Activated B cell treated with CpG ODN at 0.5 μM for 24 hours (primary cell): ENCODE results near the gene JARID2. TPM values are rescaled to one million over a fixed set of nuclear protein-coding genes. Genes with fewer than 3 reads are reported as not detected.

Source experiments
- ATAC-seq: fragments of 200-7000 bp; cut with Tn5 transposase; one replicate; pipeline ENCODE4 v1.10.0; 2021; ENCODE audit warnings: low read depth, mild to moderate bottlenecking, moderate library complexity
- CTCF ChIA-PET: fragments of 350-600 bp; sonication (Branson Sonifier 250); formaldehyde crosslinking; loops from one replicate; lab custom pipeline; 2021; ENCODE audit warnings: antibody characterized with exemption; lab: Charles Lee
- POLR2A ChIA-PET: fragments of 350-600 bp; sonication (Branson Sonifier 250); formaldehyde crosslinking; loops from one replicate; lab custom pipeline; 2021; ENCODE audit warnings: antibody characterized with exemption; lab: Charles Lee
- DNase-seq: peaks from one replicate; pipeline ENCODE4 v3.0.0; 2022
- H3K27ac Mint-ChIP-seq: one replicate; pipeline ENCODE4 v1.8.0; 2020; ENCODE audit warnings: mixed read lengths
- H3K27me3 Mint-ChIP-seq: one replicate; pipeline ENCODE4 v1.8.0; 2021; ENCODE audit warnings: mixed read lengths
- H3K36me3 Mint-ChIP-seq: one replicate; pipeline ENCODE4 v1.8.0; 2021; ENCODE audit warnings: low read depth, mixed read lengths
- H3K4me1 Mint-ChIP-seq: one replicate; pipeline ENCODE4 v1.8.0; 2021; ENCODE audit warnings: mixed read lengths
- H3K4me3 Mint-ChIP-seq: one replicate; pipeline ENCODE4 v1.8.0; 2020; ENCODE audit warnings: mild to moderate bottlenecking, mixed read lengths
- H3K9me3 Mint-ChIP-seq: one replicate; pipeline ENCODE4 v1.8.0; 2020; ENCODE audit warnings: mixed read lengths
- CTCF ChIP-seq: fragments of 200-600 bp; IDR thresholded peaks from one replicate; pipeline ENCODE4 v1.8.0; 2022; ENCODE audit warnings: antibody characterized with exemption, mild to moderate bottlenecking
- intact Hi-C: fragments of 100-400 bp; cut with micrococcal nuclease; formaldehyde crosslinking; loops from one replicate; pipeline ENCODE4 v1.15.1; 2024
- total RNA-seq: library from RNA; stranded (reverse); gene quantifications from 2 replicates; pipeline ENCODE4 v1.2.3, GENCODE V29; 2022

JARID2 gene
- total RNA-seq, 1 donor from 2014 or later, result 28.5 TPM

- intact Hi-C loops, result no loop called here
- TF ChIP-seq CTCF, result no peak
- DNase-seq (no peak), ATAC-seq (no peak)
- POLR2A ChIA-PET, result no interaction called here
- H3K27ac Mint-ChIP-seq, result no peak overlapping the region
- H3K4me3 Mint-ChIP-seq, result no peak overlapping the region
- H3K9me3 Mint-ChIP-seq, result no peaks in the 10 kb centered on the region
- CTCF ChIA-PET, result no interaction called here
- peaks cover 70% of the 10 kb centered on the region for H3K4me1 Mint-ChIP-seq
- H3K36me3 Mint-ChIP-seq, result peaks cover 26% of the 10 kb centered on the region
- no peaks in the 10 kb centered on the region for H3K27me3 Mint-ChIP-seq
These were observed 45.3 kb downstream of the JARID2 start for GRCh38 chr6:15290962-15291704.

GRCh38 chr6:15292721-15293302 lies 46.9 kb downstream of the JARID2 start:
- no peak for ATAC-seq
- no peaks in the 10 kb centered on the region for H3K9me3 Mint-ChIP-seq
- peaks cover 72% of the 10 kb centered on the region for H3K4me1 Mint-ChIP-seq
- no peaks in the 10 kb centered on the region for H3K27me3 Mint-ChIP-seq
- DNase-seq, result no peak
- H3K4me3 Mint-ChIP-seq, result no peak overlapping the region
- ChIA-PET CTCF (no interaction called here), POLR2A (interaction anchor here (1.2 kb wide), 1 partner anchor 14 kb away, joined by 3 read pairs; no protein-coding TSS in a partner anchor)
- intact Hi-C loops, result no loop called here
- TF ChIP-seq CTCF, result no peak
- peaks cover 28% of the 10 kb centered on the region for H3K36me3 Mint-ChIP-seq
- H3K27ac Mint-ChIP-seq, result peak overlapping the region; percentile 61

GRCh38 chr6:15293674-15294073 lies 47.8 kb downstream of the JARID2 start:
- no peak for ATAC-seq
- H3K9me3 Mint-ChIP-seq, result no peaks in the 10 kb centered on the region
- POLR2A ChIA-PET, result interaction anchor here (0.5 to 0.6 kb wide), 2 partner anchors 12 to 67 kb away, joined by 3 to 6 read pairs; no protein-coding TSS in a partner anchor

GRCh38 chr6:15294504-15294903 lies 48.6 kb downstream of the JARID2 start:
- peaks cover 26% of the 10 kb centered on the region for H3K36me3 Mint-ChIP-seq
- POLR2A ChIA-PET, result interaction anchor here (0.6 kb wide), 1 partner anchor 12 kb away, joined by 3 read pairs; no protein-coding TSS in a partner anchor
- H3K27ac Mint-ChIP-seq, result no peak overlapping the region
- intact Hi-C loops, result no loop called here
- no peaks in the 10 kb centered on the region for H3K9me3 Mint-ChIP-seq
- no peak for ATAC-seq
- no peak overlapping the region for H3K4me3 Mint-ChIP-seq
- peaks cover 77% of the 10 kb centered on the region for H3K4me1 Mint-ChIP-seq
- CTCF ChIA-PET, result no interaction called here
- no peak for TF ChIP-seq CTCF
- no peak for DNase-seq
- no peaks in the 10 kb centered on the region for H3K27me3 Mint-ChIP-seq

More at GRCh38 chr6:15293674-15294073, 47.8 kb downstream of the JARID2 start:
- intact Hi-C loops, result no loop called here
- CTCF ChIA-PET, result no interaction called here
- H3K27me3 Mint-ChIP-seq, result no peaks in the 10 kb centered on the region
- TF ChIP-seq CTCF, result no peak
- H3K4me3 Mint-ChIP-seq, result no peak overlapping the region
- H3K36me3 Mint-ChIP-seq, result peaks cover 27% of the 10 kb centered on the region
- peaks cover 72% of the 10 kb centered on the region for H3K4me1 Mint-ChIP-seq
- H3K27ac Mint-ChIP-seq, result no peak overlapping the region
- DNase-seq, result no peak

GRCh38 chr6:15296249-15296648 lies 50.4 kb downstream of the JARID2 start:
- peaks cover 24% of the 10 kb centered on the region for H3K36me3 Mint-ChIP-seq
- ATAC-seq (no peak), DNase-seq (no peak)
- intact Hi-C loops, result loop anchor here (5.0 kb wide), 1 partner anchor 36 kb away; no protein-coding TSS in a partner anchor
- no peaks in the 10 kb centered on the region for H3K27me3 Mint-ChIP-seq
- H3K27ac Mint-ChIP-seq, result peak overlapping the region; percentile 10
- ChIA-PET POLR2A (interaction anchor here (1.5 kb wide), 1 partner anchor 8 kb away, joined by 3 read pairs; no protein-coding TSS in a partner anchor), CTCF (no interaction called here)
- H3K4me1 Mint-ChIP-seq, result peaks cover 79% of the 10 kb centered on the region
- no peak for TF ChIP-seq CTCF
- H3K9me3 Mint-ChIP-seq, result no peaks in the 10 kb centered on the region
- no peak overlapping the region for H3K4me3 Mint-ChIP-seq
